Adrenal gland (tissue), 19 donors: ENCODE results near the gene CD59. TPM values are rescaled to one million over a fixed set of nuclear protein-coding genes. Genes with fewer than 3 reads are reported as not detected.

ENCODE experiments used
- DNase-seq, 7 donors: peaks; one replicate each; pipeline ENCODE4 v3.0.0-alpha.2; 2019 to 2020
- H3K27ac ChIP-seq, 5 donors: fragments of 200-600 bp; sonication (generic) in 4 of 5; 1 replicate in 3 of 5; 2 replicates in 2 of 5; pipeline versions ENCODE4 v1.5.1 to v1.8.0; 2016 to 2020; ENCODE audit warnings: mild to moderate bottlenecking in 1 of 5
- H3K27me3 ChIP-seq: fragments of 200-600 bp; 2 replicates; pipeline ENCODE4 v1.8.0; 2021
- H3K36me3 ChIP-seq, 2 donors: fragments of 200-600 bp; replicated peaks in 1 of 2; 1 replicate in 1 of 2; 2 replicates in 1 of 2; pipeline versions ENCODE4 v1.5.1 to v1.8.0; 2018 to 2022
- H3K4me1 ChIP-seq, 2 donors: fragments of 200-600 bp; replicated peaks in 1 of 2; 1 replicate in 1 of 2; 2 replicates in 1 of 2; pipeline versions ENCODE4 v1.5.1 to v1.8.0; 2018 to 2021
- H3K4me3 ChIP-seq, 4 donors: fragments of 200-600 bp; sonication (generic) in 3 of 4; one replicate each; pipeline ENCODE4 v1.5.1; 2016 to 2018
- H3K9me3 ChIP-seq, 3 donors: fragments of 200-600 bp; sonication (generic) in 1 of 3; replicated peaks in 1 of 3; 1 replicate in 2 of 3; 2 replicates in 1 of 3; pipeline versions ENCODE4 v1.5.1 to v1.8.0; 2016 to 2021
- POLR2A ChIP-seq, 2 donors: fragments of 450-650 bp; IDR thresholded peaks; one replicate each; pipeline ENCODE4 v1.6.1; 2017; ENCODE audit warnings: antibody characterized with exemption in 2 of 2, mild to moderate bottlenecking in 2 of 2, moderate library complexity in 1 of 2
- WGBS, 4 donors: extraction: QIAGEN DNeasy Blood & Tissue Kit in 2 of 4; methylation state at CpG; one replicate each; pipeline versions ENCODE4 v1.1.5 to v1.1.7; 2013 to 2017; 5-methylcytosine and 5-hydroxymethylcytosine counted together
- intact Hi-C, 2 donors: fragments of 100-400 bp; cut with DNase I; formaldehyde crosslinking; loops; one replicate each; pipeline versions ENCODE4 v1.14.1 to v1.15.0; 2022 to 2023
- long read RNA-seq, 10 donors: library from polyadenylated mRNA in 3 of 10; unstranded in 2 of 10; stranded (forward) in 1 of 10; transcript quantifications; one replicate each; pipeline ENCODE4 v2.0.0 and lab custom pipeline, GENCODE V29; 2021 to 2026
- polyA plus RNA-seq, 3 donors: library from polyadenylated mRNA; stranded (reverse); fragments of 200-250 nt in 2 of 3; fragments of 350-450 nt in 1 of 3; fragmentation: Illumina TruSeq in 1 of 3; extraction: RNeasy Lipid Tissue Mini Kit (QIAGEN cat#74804) in 1 of 3; gene quantifications; one replicate each; pipeline ENCODE4 v1.2.3, GENCODE V29; 2013 to 2014
- total RNA-seq, 9 donors: library from RNA; depleted of rRNA in 4 of 9; stranded (reverse); fragments of >200 nt in 4 of 9; fragments of 120-200 nt in 1 of 9; fragmentation: NEBNext Ultra II Directional in 1 of 9; extraction: Animal tissue kit (Norgen Biotek cat#: 25700) in 1 of 9; gene quantifications; one replicate each; pipeline versions ENCODE4 v1.1.0 to v1.2.4, GENCODE V29; 2013 to 2023
- TF ChIP-seq, protein P1 (sequence below), 6 experiments: fragments of 450-650 bp in 4 of 6; fragments of 200-600 bp in 2 of 6; sonication (generic) in 1 of 6; IDR thresholded peaks; 1 replicate in 5 of 6; 2 replicates in 1 of 6; pipeline versions ENCODE4 v1.5.1 to v1.8.0; 2016 to 2021; ENCODE audit warnings: antibody characterized with exemption in 6 of 6, mild to moderate bottlenecking in 2 of 6, moderate library complexity in 1 of 6
- donor health status: healthy with polysubstance abuse.
- donor health status: Bipolar disorder and iron deficiency.
- donor health status: DM: yes; HTN: yes; CAD: no.
- donor health status: DM: no; HTN: no; CAD: no.
- donor health status: DM: no; HTN: no; CAD: no.
- donor health status: DM: yes; HTN: yes; CAD: no.

The CD59 gene
- total RNA-seq (100 to 1,000 TPM; 286 to 562 (median 457) TPM), polyA plus RNA-seq (100 to 1,000 TPM in 2 of 3 donors, 10 to 100 TPM in 1; 59.5 to 465 (median 103) TPM)
- long read RNA-seq, donor 1, full-length matches to known transcripts = 118 of 127 reads
- long read RNA-seq, donor 1, partial matches to known transcripts = 9 of 127 reads
- long read RNA-seq, donor 1, other reads (novel, unspliced or antisense) = 0 of 127 reads
- long read RNA-seq, donor 2, full-length matches to known transcripts = 103 of 109 reads
- long read RNA-seq, donor 2, partial matches to known transcripts = 6 of 109 reads
- long read RNA-seq, donor 2, other reads (novel, unspliced or antisense) = 0 of 109 reads
- long read RNA-seq, donor 3, full-length matches to known transcripts = 144 of 144 reads
- long read RNA-seq, donor 3, partial matches to known transcripts = 0 of 144 reads
- long read RNA-seq, donor 3, other reads (novel, unspliced or antisense) = 0 of 144 reads
- long read RNA-seq, donor 4, full-length matches to known transcripts = 222 of 297 reads
- long read RNA-seq, donor 4, partial matches to known transcripts = 6 of 297 reads
- long read RNA-seq, donor 4, other reads (novel, unspliced or antisense) = 69 of 297 reads
- long read RNA-seq, donor 5, full-length matches to known transcripts = 302 of 331 reads
- long read RNA-seq, donor 5, partial matches to known transcripts = 6 of 331 reads
- long read RNA-seq, donor 5, other reads (novel, unspliced or antisense) = 23 of 331 reads
- long read RNA-seq, donor 6, full-length matches to known transcripts = 148 of 176 reads
- long read RNA-seq, donor 6, partial matches to known transcripts = 5 of 176 reads
- long read RNA-seq, donor 6, other reads (novel, unspliced or antisense) = 23 of 176 reads
- long read RNA-seq, donor 7, full-length matches to known transcripts = 71 of 71 reads
- long read RNA-seq, donor 7, partial matches to known transcripts = 0 of 71 reads
- long read RNA-seq, donor 7, other reads (novel, unspliced or antisense) = 0 of 71 reads
- long read RNA-seq, donor 8, full-length matches to known transcripts = 130 of 152 reads
- long read RNA-seq, donor 8, partial matches to known transcripts = 22 of 152 reads
- long read RNA-seq, donor 8, other reads (novel, unspliced or antisense) = 0 of 152 reads
- long read RNA-seq, donor 9, full-length matches to known transcripts = 118 of 126 reads
- long read RNA-seq, donor 9, partial matches to known transcripts = 8 of 126 reads
- long read RNA-seq, donor 9, other reads (novel, unspliced or antisense) = 0 of 126 reads
- long read RNA-seq, donor 10, full-length matches to known transcripts = 70 of 70 reads
- long read RNA-seq, donor 10, partial matches to known transcripts = 0 of 70 reads
- long read RNA-seq, donor 10, other reads (novel, unspliced or antisense) = 0 of 70 reads

- intact Hi-C loops = no loop called here
- peak in 1 of 2 donors; percentile 95 for TF ChIP-seq POLR2A (IDR thresholded peaks at IDR 0.05)
- TF ChIP-seq, protein P1, sequence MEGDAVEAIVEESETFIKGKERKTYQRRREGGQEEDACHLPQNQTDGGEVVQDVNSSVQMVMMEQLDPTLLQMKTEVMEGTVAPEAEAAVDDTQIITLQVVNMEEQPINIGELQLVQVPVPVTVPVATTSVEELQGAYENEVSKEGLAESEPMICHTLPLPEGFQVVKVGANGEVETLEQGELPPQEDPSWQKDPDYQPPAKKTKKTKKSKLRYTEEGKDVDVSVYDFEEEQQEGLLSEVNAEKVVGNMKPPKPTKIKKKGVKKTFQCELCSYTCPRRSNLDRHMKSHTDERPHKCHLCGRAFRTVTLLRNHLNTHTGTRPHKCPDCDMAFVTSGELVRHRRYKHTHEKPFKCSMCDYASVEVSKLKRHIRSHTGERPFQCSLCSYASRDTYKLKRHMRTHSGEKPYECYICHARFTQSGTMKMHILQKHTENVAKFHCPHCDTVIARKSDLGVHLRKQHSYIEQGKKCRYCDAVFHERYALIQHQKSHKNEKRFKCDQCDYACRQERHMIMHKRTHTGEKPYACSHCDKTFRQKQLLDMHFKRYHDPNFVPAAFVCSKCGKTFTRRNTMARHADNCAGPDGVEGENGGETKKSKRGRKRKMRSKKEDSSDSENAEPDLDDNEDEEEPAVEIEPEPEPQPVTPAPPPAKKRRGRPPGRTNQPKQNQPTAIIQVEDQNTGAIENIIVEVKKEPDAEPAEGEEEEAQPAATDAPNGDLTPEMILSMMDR (IDR thresholded peaks at IDR 0.05) = no peak
Observed at GRCh38 chr11:33736148-33736812, at the start of gene CD59. Gene CD59, minus strand, starts transcription at chr11:33736423. Its CDS starts 13,978 bp downstream, at chr11:33722445.

DNA sequence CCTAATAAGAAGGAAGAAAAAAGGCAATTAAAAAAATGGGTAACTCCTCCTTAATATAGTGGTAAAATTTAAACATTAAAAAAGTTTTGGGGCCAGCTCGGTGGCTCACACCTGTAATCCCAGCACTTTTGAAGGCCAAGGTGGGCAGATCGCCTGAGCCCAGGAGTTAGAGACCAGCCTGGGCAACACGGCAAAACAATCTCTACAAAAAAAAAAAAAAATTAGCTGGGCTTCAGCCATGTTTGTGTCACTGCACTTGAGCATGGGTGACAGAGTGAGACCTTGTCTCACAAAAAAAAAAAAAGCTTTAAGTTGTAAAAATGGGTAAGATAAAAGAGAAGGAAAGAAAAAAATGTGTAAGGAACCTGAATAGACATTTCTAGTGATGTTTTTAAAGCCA is 49.4 kb upstream of the CD59 start:
- intact Hi-C loops = no loop called here
- Histone ChIP-seq H3K36me3 (no peaks in the 10 kb centered on the region), H3K27me3 (peaks cover 17% of the 10 kb centered on the region), H3K4me1 (no peaks in the 10 kb centered on the region), H3K9me3 (no peaks in the 10 kb centered on the region), H3K4me3 (no peak overlapping the region), H3K27ac (no peak overlapping the region)
- whole genome bisulfite sequencing, 4 donors = 65 to 82% (median 70%) methylated on average over 3 of the region's 3 CpGs
- TF ChIP-seq, protein P1 (IDR thresholded peaks at IDR 0.05) = no peak
- no peak for TF ChIP-seq POLR2A (IDR thresholded peaks at IDR 0.05)
- DNase-seq = no peak

More at GRCh38 chr11:33736148-33736812, at the start of gene CD59:
- H3K4me1 ChIP-seq = peaks cover 10 to 41% of the 10 kb centered on the region in 2 donors
- no peaks in the 10 kb centered on the region for H3K9me3 ChIP-seq
- H3K4me3 ChIP-seq = peak within 1 kb of the TSS; percentile 29 to 86 (median 78)
- H3K27me3 ChIP-seq = no peaks in the 10 kb centered on the region
- peak; percentile 97 to 99 (median 98) for DNase-seq
- 0 to 3% (median 1%) methylated on average over 10 to 48 of the region's 48 CpGs for WGBS, 4 donors
- peak within 1 kb of the TSS; percentile 32 to 90 (median 83) for H3K27ac ChIP-seq
- H3K36me3 ChIP-seq = no peaks in the 10 kb centered on the region

- H3K27me3 ChIP-seq = peaks cover 14% of the 10 kb centered on the region
- intact Hi-C loops = no loop called here
- H3K4me3 ChIP-seq = no peak overlapping the region
- H3K4me1 ChIP-seq = peaks cover 0 to 6% of the 10 kb centered on the region in 2 donors
- no peaks in the 10 kb centered on the region for H3K9me3 ChIP-seq
- no peaks in the 10 kb centered on the region for H3K36me3 ChIP-seq
- no peak for TF ChIP-seq POLR2A (IDR thresholded peaks at IDR 0.05)
- TF ChIP-seq, protein P1 (IDR thresholded peaks at IDR 0.05) = no peak
- no peak overlapping the region for H3K27ac ChIP-seq
- no peak for DNase-seq
- 66 to 83% (median 72%) methylated on average over 7 of the region's 7 CpGs for WGBS, 4 donors
Observed at GRCh38 chr11:33779849-33780528, 43.8 kb upstream of the CD59 start.
